Measurements from ENCODE around the gene CD226.

The CD226 gene

DNA sequence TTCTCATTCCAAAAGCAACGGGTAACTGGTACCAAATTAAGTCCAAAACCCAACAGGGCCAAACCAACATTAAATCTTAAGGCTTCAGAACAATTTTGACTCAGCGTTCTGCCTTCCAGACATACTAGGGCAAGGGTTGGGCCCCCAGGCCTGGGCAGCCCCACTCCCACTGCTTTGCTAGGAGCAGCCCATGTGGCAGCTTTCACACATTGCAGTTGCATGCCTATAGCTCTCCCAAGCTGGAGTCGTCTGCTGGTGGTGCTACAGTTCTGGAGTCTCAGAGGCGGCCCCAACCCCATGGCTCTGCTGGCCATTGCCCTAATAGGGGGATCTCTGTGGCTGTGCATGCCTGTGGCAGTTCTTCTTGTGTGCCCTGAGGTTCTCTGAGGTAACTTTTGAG is 37.6 kb upstream of the CD226 start:
- no peak overlapping the region for H3K4me3 ChIP-seq (ENCODE audit: low read length)
- no peaks in the 10 kb centered on the region for H3K9me2 ChIP-seq (replicated peaks; ENCODE audit: control insufficient read depth, low read length)
- TF ChIP-seq, protein P1, sequence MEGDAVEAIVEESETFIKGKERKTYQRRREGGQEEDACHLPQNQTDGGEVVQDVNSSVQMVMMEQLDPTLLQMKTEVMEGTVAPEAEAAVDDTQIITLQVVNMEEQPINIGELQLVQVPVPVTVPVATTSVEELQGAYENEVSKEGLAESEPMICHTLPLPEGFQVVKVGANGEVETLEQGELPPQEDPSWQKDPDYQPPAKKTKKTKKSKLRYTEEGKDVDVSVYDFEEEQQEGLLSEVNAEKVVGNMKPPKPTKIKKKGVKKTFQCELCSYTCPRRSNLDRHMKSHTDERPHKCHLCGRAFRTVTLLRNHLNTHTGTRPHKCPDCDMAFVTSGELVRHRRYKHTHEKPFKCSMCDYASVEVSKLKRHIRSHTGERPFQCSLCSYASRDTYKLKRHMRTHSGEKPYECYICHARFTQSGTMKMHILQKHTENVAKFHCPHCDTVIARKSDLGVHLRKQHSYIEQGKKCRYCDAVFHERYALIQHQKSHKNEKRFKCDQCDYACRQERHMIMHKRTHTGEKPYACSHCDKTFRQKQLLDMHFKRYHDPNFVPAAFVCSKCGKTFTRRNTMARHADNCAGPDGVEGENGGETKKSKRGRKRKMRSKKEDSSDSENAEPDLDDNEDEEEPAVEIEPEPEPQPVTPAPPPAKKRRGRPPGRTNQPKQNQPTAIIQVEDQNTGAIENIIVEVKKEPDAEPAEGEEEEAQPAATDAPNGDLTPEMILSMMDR (IDR thresholded peaks at IDR 0.05; ENCODE audit: low read depth, low read length, poor library complexity, severe bottlenecking) = no peak
- TF ChIP-seq EZH2phosphoT487 (IDR thresholded peaks at IDR 0.05; ENCODE audit: borderline replicate concordance, low read length) = no peak
- H3K27me3 ChIP-seq (ENCODE audit: control insufficient read depth, low read length) = no peaks in the 10 kb centered on the region
- H3K4me2 ChIP-seq (ENCODE audit: low read length) = no peak overlapping the region
- H3K79me2 ChIP-seq (ENCODE audit: control insufficient read depth, low read length) = no peaks in the 10 kb centered on the region
- H3K4me1 ChIP-seq (ENCODE audit: control insufficient read depth, low read length) = no peaks in the 10 kb centered on the region
- H3F3A ChIP-seq (ENCODE audit: control insufficient read depth, insufficient read depth) = no peaks in the 10 kb centered on the region; the same call in 1 of the 2 replicates
- H3K27ac ChIP-seq (ENCODE audit: low read depth, low read length) = no peak overlapping the region
- H3K36me3 ChIP-seq (ENCODE audit: control insufficient read depth, low read length) = no peaks in the 10 kb centered on the region
- H4K20me1 ChIP-seq (ENCODE audit: control insufficient read depth, insufficient read depth, low read depth, low read length) = no peaks in the 10 kb centered on the region
- no peaks in the 10 kb centered on the region for H3K9me3 ChIP-seq (ENCODE audit: control insufficient read depth, insufficient read depth, low read length)

DNA sequence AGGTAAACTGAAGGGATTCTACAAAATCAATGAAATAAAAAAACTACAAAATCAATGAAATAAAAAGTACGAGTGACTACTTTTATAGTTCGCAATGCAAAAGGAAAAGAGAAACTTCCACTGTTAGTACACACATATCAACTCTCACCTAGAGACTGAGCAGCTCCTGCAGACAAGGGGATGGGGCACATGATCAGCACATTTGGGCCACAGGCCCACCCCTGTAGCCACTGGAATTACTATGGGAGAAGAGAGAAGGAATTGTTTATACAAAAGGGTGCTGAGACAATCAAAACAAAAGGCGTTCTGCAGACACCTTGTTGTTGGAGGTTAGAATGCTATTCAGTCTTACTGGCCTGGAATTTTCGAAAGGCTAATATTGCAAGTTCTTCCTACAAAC is 34.7 kb upstream of the CD226 start:
- no peaks in the 10 kb centered on the region for H3K9me2 ChIP-seq (replicated peaks; ENCODE audit: control insufficient read depth, low read length)
- H3K79me2 ChIP-seq (ENCODE audit: control insufficient read depth, low read length) = no peaks in the 10 kb centered on the region
- no peaks in the 10 kb centered on the region for H3K4me1 ChIP-seq (ENCODE audit: control insufficient read depth, low read length)
- no peaks in the 10 kb centered on the region for H3K36me3 ChIP-seq (ENCODE audit: control insufficient read depth, low read length)
- H3F3A ChIP-seq (ENCODE audit: control insufficient read depth, insufficient read depth) = no peaks in the 10 kb centered on the region
- no peaks in the 10 kb centered on the region for H4K20me1 ChIP-seq (ENCODE audit: control insufficient read depth, insufficient read depth, low read depth, low read length)
- no peaks in the 10 kb centered on the region for H3K27me3 ChIP-seq (ENCODE audit: control insufficient read depth, low read length)
- no peak overlapping the region for H3K4me2 ChIP-seq (ENCODE audit: low read length)
- TF ChIP-seq, protein P1 (IDR thresholded peaks at IDR 0.05; ENCODE audit: low read depth, low read length, poor library complexity, severe bottlenecking) = no peak
- TF ChIP-seq EZH2phosphoT487 (IDR thresholded peaks at IDR 0.05; ENCODE audit: borderline replicate concordance, low read length) = no peak
- H3K9me3 ChIP-seq (ENCODE audit: control insufficient read depth, insufficient read depth, low read length) = no peaks in the 10 kb centered on the region
- H3K27ac ChIP-seq (ENCODE audit: low read depth, low read length) = no peak overlapping the region
- no peak overlapping the region for H3K4me3 ChIP-seq (ENCODE audit: low read length)

DNA sequence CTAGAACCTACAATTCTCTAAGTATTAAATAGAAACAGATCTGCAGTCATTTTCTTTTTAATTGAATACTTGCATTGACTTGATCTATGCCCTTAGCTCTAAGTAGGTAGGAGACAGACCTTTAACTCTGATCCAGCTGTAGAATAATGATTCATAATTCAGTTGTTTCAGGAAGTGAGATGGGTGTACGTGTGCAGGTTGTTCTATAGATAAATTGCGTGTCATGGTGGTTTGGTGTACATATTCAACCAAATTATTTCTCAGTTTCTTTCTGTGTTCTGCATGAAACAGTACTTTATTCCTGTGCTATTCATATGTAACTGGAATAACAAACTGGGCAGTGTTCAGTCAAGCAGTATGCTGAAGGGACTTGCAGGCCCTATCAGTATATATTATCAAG is 34.3 kb upstream of the CD226 start:
- Histone ChIP-seq H3K4me2 (ENCODE audit: low read length) (no peak overlapping the region), H3K4me1 (ENCODE audit: control insufficient read depth, low read length) (no peaks in the 10 kb centered on the region), H3K79me2 (ENCODE audit: control insufficient read depth, low read length) (no peaks in the 10 kb centered on the region), H3K27ac (ENCODE audit: low read depth, low read length) (no peak overlapping the region), H3K9me2 (replicated peaks; ENCODE audit: control insufficient read depth, low read length) (no peaks in the 10 kb centered on the region), H3K27me3 (ENCODE audit: control insufficient read depth, low read length) (no peaks in the 10 kb centered on the region), H3F3A (ENCODE audit: control insufficient read depth, insufficient read depth) (no peaks in the 10 kb centered on the region), H3K4me3 (ENCODE audit: low read length) (no peak overlapping the region), H3K36me3 (ENCODE audit: control insufficient read depth, low read length) (no peaks in the 10 kb centered on the region), H3K9me3 (ENCODE audit: control insufficient read depth, insufficient read depth, low read length) (no peaks in the 10 kb centered on the region; the same call in 1 of the 2 replicates), H4K20me1 (ENCODE audit: control insufficient read depth, insufficient read depth, low read depth, low read length) (no peaks in the 10 kb centered on the region)
- TF ChIP-seq EZH2phosphoT487 (IDR thresholded peaks at IDR 0.05; ENCODE audit: borderline replicate concordance, low read length) = no peak
- TF ChIP-seq, protein P1 (IDR thresholded peaks at IDR 0.05; ENCODE audit: low read depth, low read length, poor library complexity, severe bottlenecking) = no peak
